Trophoblast cell (in vitro differentiated cells and primary cell): ENCODE results near the gene MTMR6.
A peak's percentile ranks its signal among the peaks of the same experiment; 100 is the strongest.

ENCODE experiments used
- DNase-seq, 2 donors: peaks; one replicate each; pipeline ENCODE4 v3.0.0-alpha.2; 2016
- H2AFZ ChIP-seq: 2 replicates; pipeline ENCODE4 v1.6.1; 2013; ENCODE audit warnings: low read length, moderate library complexity, mild to moderate bottlenecking; ENCODE audit not compliant: insufficient read depth, poor library complexity
- H2AK5ac ChIP-seq: 2 replicates; pipeline ENCODE4 v1.6.1; 2013; ENCODE audit warnings: mild to moderate bottlenecking, low read length
- H2BK120ac ChIP-seq: 2 replicates; pipeline ENCODE4 v1.6.1; 2013; ENCODE audit warnings: low read length, mild to moderate bottlenecking, moderate library complexity; ENCODE audit not compliant: insufficient read depth, poor library complexity
- H2BK12ac ChIP-seq: 2 replicates; pipeline ENCODE4 v1.6.1; 2013; ENCODE audit warnings: mild to moderate bottlenecking, low read length, moderate library complexity
- H2BK5ac ChIP-seq: 2 replicates; pipeline ENCODE4 v1.6.1; 2013; ENCODE audit warnings: low read length, low read depth, moderate library complexity, mild to moderate bottlenecking; ENCODE audit not compliant: poor library complexity
- H3K14ac ChIP-seq: 2 replicates; pipeline ENCODE4 v1.6.1; 2013; ENCODE audit warnings: mild to moderate bottlenecking, low read length
- H3K18ac ChIP-seq: 2 replicates; pipeline ENCODE4 v1.6.1; 2013; ENCODE audit warnings: mild to moderate bottlenecking, low read length
- H3K23ac ChIP-seq: 2 replicates; pipeline ENCODE4 v1.6.1; 2013; ENCODE audit warnings: low read length
- H3K27ac ChIP-seq: 2 replicates; pipeline ENCODE4 v1.5.1; 2013; ENCODE audit warnings: low read depth, mild to moderate bottlenecking, inconsistent platforms, low read length, moderate library complexity
- H3K27me3 ChIP-seq: 2 replicates; pipeline ENCODE4 v1.6.1; 2013; ENCODE audit warnings: inconsistent platforms, mild to moderate bottlenecking, low read length, moderate library complexity; ENCODE audit not compliant: insufficient read depth
- H3K36me3 ChIP-seq, 2 experiments: 1 replicate in 1 of 2; 2 replicates in 1 of 2; pipeline ENCODE4 v1.6.1; 2013; ENCODE audit warnings: low read length in 2 of 2, mild to moderate bottlenecking in 2 of 2, moderate library complexity in 1 of 2; ENCODE audit not compliant: insufficient read depth in 2 of 2, control insufficient read depth in 1 of 2
- H3K4ac ChIP-seq: 2 replicates; pipeline ENCODE4 v1.6.1; 2013; ENCODE audit warnings: low read depth, mild to moderate bottlenecking, low read length, moderate library complexity
- H3K4me1 ChIP-seq, 2 experiments: 1 replicate in 1 of 2; 2 replicates in 1 of 2; pipeline ENCODE4 v1.6.1; 2013; ENCODE audit warnings: low read length in 2 of 2, mild to moderate bottlenecking in 2 of 2, moderate library complexity in 1 of 2; ENCODE audit not compliant: insufficient read depth in 2 of 2, control insufficient read depth in 1 of 2
- H3K4me2 ChIP-seq: 2 replicates; pipeline ENCODE4 v1.6.1; 2013; ENCODE audit warnings: inconsistent platforms, mild to moderate bottlenecking, low read length, moderate library complexity
- H3K4me3 ChIP-seq: 2 replicates; pipeline ENCODE4 v1.5.1; 2013; ENCODE audit warnings: mild to moderate bottlenecking, low read depth, low read length, inconsistent platforms
- H3K79me1 ChIP-seq: one replicate; pipeline ENCODE4 v1.6.1; 2013; ENCODE audit warnings: low read length
- H3K79me2 ChIP-seq: 2 replicates; pipeline ENCODE4 v1.6.1; 2013; ENCODE audit warnings: low read length, mild to moderate bottlenecking; ENCODE audit not compliant: control insufficient read depth, insufficient read depth, poor library complexity
- H3K9ac ChIP-seq: 2 replicates; pipeline ENCODE4 v1.6.1; 2013; ENCODE audit warnings: mild to moderate bottlenecking, low read length
- H3K9me3 ChIP-seq: 2 replicates; pipeline ENCODE4 v1.6.1; 2013; ENCODE audit warnings: low read depth, mild to moderate bottlenecking, control low read depth, inconsistent platforms, low read length; ENCODE audit not compliant: insufficient read depth
- H4K12ac ChIP-seq: 2 replicates; pipeline ENCODE4 v1.6.1; 2013; ENCODE audit warnings: low read depth, mild to moderate bottlenecking, low read length, moderate library complexity
- H4K8ac ChIP-seq: 2 replicates; pipeline ENCODE4 v1.6.1; 2013; ENCODE audit warnings: low read depth, mild to moderate bottlenecking, low read length, moderate library complexity
- H4K91ac ChIP-seq: one replicate; pipeline ENCODE4 v1.6.1; 2013; ENCODE audit warnings: low read depth, mild to moderate bottlenecking, low read length, moderate library complexity
- WGBS: extraction: QIAGEN DNeasy Blood & Tissue Kit; methylation state at CpG from one replicate; pipeline ENCODE4 v1.1.7; 2013; ENCODE audit warnings: missing lambda C conversion rate; ENCODE audit not compliant: insufficient read length, insufficient coverage; ENCODE audit errors: extremely low coverage; 5-methylcytosine and 5-hydroxymethylcytosine counted together

MTMR6 gene

DNA sequence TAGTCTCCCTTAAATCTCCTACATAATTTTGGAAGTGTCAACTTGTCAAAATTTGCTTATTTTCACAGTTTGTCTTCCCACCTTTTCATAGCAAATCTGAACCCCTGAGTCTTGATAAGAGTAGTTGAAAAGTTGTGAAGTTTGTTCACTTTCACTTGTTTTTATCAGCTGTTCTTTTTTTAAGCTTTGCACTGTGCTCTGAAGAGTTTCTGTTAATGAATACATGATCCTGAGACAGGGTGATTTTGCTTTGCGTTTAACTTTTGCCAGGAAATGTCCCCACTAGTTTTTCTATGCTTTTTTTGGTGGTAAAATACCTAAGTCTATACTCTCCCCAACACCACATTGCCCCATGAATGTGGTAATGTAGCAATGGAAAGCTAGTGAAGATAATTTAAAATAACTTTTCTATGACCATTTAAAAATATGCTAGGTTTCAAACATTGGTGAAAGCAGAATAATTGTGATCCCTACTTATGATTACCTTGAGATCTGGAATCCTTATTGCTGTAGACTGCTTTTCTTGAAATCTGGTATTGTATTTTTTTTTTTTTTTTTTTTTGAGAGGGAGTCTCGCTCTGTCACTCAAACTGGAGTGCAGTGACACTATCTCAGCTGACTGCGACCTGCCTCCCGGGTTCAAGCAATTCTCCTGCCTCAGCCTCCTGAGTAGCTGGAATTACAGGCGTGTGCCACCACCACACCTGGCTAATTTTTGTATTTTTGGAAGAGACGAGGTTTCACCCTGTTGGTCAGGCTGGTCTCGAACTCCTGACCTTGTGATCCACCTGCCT, 19.6 kb upstream of the MTMR6 start:
- DNase-seq, result no peak
- H3K4ac ChIP-seq, result peak overlapping the region; percentile 62
- H4K8ac ChIP-seq, result no peak overlapping the region
- no peak overlapping the region for H2BK5ac ChIP-seq
- no peak overlapping the region for H2BK12ac ChIP-seq
- H2BK120ac ChIP-seq, result no peak overlapping the region
- H3K4me3 ChIP-seq, result no peak overlapping the region
- no peak overlapping the region for H2AK5ac ChIP-seq
- H3K9ac ChIP-seq, result no peak overlapping the region
- H3K79me1 ChIP-seq, result peaks cover 1% of the 10 kb centered on the region
- no peak overlapping the region for H2AFZ ChIP-seq
- no peak overlapping the region for H3K18ac ChIP-seq
- peaks cover 7 to 18% of the 10 kb centered on the region in 2 experiments for H3K36me3 ChIP-seq
- H3K27ac ChIP-seq, result no peak overlapping the region
- no peak overlapping the region for H3K14ac ChIP-seq
- no peak overlapping the region for H4K91ac ChIP-seq
- H4K12ac ChIP-seq, result no peak overlapping the region
- no peaks in the 10 kb centered on the region for H3K9me3 ChIP-seq
- H3K4me1 ChIP-seq, result peaks cover 0 to 4% of the 10 kb centered on the region in 2 experiments
- no peaks in the 10 kb centered on the region for H3K27me3 ChIP-seq
- peaks cover 4% of the 10 kb centered on the region for H3K79me2 ChIP-seq
- WGBS, result no CpG with 5 or more reads among the region's 7 CpGs
- H3K4me2 ChIP-seq, result no peak overlapping the region
- H3K23ac ChIP-seq, result no peak overlapping the region

DNA sequence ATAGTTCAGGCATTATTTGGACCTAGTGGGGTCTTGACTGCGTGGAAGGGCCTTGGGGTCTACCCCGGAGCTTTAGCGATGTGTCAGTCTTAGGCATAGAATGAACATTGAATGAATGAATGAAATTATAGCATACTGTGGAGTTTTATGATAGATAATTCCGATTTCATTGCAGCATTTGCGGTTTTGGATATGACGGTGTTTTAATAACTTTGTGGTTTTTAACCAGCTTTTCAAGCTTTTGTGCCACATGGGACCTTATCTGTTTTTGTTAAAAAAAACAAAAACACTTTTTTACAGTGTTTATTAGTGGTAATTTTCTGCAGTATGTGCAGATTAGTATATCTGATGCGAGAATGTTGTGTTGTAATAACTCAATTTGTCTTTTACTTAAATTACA, 14.8 kb upstream of the MTMR6 start:
- H2BK5ac ChIP-seq, result no peak overlapping the region
- no peak overlapping the region for H2BK120ac ChIP-seq
- H3K4me2 ChIP-seq, result peak overlapping the region; percentile 97
- H3K27ac ChIP-seq, result peak overlapping the region; percentile 77
- WGBS, result no CpG with 5 or more reads among the region's 7 CpGs
- H3K9ac ChIP-seq, result peak overlapping the region; percentile 98
- no peak overlapping the region for H2AK5ac ChIP-seq
- H3K4me3 ChIP-seq, result peak overlapping the region; percentile 99
- H3K27me3 ChIP-seq, result no peaks in the 10 kb centered on the region
- H3K9me3 ChIP-seq, result no peaks in the 10 kb centered on the region
- H4K91ac ChIP-seq, result peak overlapping the region; percentile 52
- H3K18ac ChIP-seq, result no peak overlapping the region
- peaks cover 0 to 7% of the 10 kb centered on the region in 2 experiments for H3K4me1 ChIP-seq
- peak overlapping the region; percentile 75 for H3K14ac ChIP-seq
- H3K36me3 ChIP-seq, result peaks cover 2 to 6% of the 10 kb centered on the region in 2 experiments
- peak overlapping the region; percentile 84 for H4K8ac ChIP-seq
- DNase-seq, result no peak
- no peak overlapping the region for H3K23ac ChIP-seq
- H4K12ac ChIP-seq, result peak overlapping the region; percentile 14
- no peak overlapping the region for H2BK12ac ChIP-seq
- H3K4ac ChIP-seq, result peak overlapping the region; percentile 50
- H2AFZ ChIP-seq, result no peak overlapping the region
- peaks cover 4% of the 10 kb centered on the region for H3K79me1 ChIP-seq
- peaks cover 6% of the 10 kb centered on the region for H3K79me2 ChIP-seq

DNA sequence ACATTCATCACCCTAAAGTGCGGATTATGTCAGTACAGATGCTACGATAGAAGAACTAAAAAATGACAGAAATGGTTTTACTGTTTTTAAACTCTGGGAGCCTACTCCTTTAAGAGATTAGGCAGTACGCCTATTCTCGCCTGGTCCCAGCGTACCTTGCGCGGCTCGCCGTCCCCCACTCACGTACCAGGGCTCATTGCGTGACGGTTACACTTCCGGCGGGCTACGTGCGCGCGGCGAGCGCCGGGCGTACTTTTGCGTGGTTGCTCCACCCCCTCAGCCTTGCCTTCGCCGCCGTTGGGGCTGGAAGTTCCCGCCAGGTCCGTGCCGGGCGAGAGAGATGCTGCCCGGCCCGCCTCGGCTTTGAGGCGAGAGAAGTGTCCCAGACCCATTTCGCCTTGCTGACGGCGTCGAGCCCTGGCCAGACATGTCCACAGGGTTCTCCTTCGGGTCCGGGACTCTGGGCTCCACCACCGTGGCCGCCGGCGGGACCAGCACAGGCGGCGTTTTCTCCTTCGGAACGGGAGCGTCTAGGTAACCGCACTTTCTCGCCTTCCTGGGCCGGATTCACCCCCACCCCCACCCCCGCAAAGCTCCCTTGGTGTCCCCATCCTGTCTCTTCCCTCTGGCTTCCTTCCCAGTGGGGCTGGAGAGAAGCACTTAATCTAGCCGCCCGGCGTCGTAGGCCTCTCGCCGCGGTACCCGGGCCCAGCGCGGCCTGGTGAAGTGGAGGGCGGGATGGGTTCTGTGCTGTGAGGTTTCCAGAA, 14.2 kb upstream of the MTMR6 start, which contains the start of gene NUP58:
NUP58 (plus strand) TSS at position 279 of the 767 bp plus-strand sequence; CDS start at position 428, 149 bp downstream.
- H3K27ac ChIP-seq, result peak within 1 kb of the TSS; percentile 77
- H2AK5ac ChIP-seq, result no peak within 1 kb of the TSS
- H3K4me1 ChIP-seq, result peaks cover 0 to 7% of the 10 kb centered on the region in 2 experiments
- no peak within 1 kb of the TSS for H2BK120ac ChIP-seq
- H3K4me2 ChIP-seq, result peak within 1 kb of the TSS; percentile 97
- peaks cover 2 to 6% of the 10 kb centered on the region in 2 experiments for H3K36me3 ChIP-seq
- no peak within 1 kb of the TSS for H3K23ac ChIP-seq
- no CpG with 5 or more reads among the region's 64 CpGs for WGBS
- peak within 1 kb of the TSS; percentile 3 for H2BK12ac ChIP-seq
- H2AFZ ChIP-seq, result peak within 1 kb of the TSS; percentile 89
- H2BK5ac ChIP-seq, result peak within 1 kb of the TSS; percentile 44
- no peaks in the 10 kb centered on the region for H3K27me3 ChIP-seq
- DNase-seq, result peak; percentile 91 to 97
- peak within 1 kb of the TSS; percentile 55 for H4K12ac ChIP-seq
- peak within 1 kb of the TSS; percentile 99 for H3K4me3 ChIP-seq
- peak within 1 kb of the TSS; percentile 50 for H3K4ac ChIP-seq
- H3K9ac ChIP-seq, result peak within 1 kb of the TSS; percentile 98
- peak within 1 kb of the TSS; percentile 64 for H3K18ac ChIP-seq
- peak within 1 kb of the TSS; percentile 97 for H4K8ac ChIP-seq
- peaks cover 4% of the 10 kb centered on the region for H3K79me1 ChIP-seq
- H3K79me2 ChIP-seq, result peaks cover 6% of the 10 kb centered on the region
- H3K9me3 ChIP-seq, result no peaks in the 10 kb centered on the region
- peak within 1 kb of the TSS; percentile 75 for H3K14ac ChIP-seq
- H4K91ac ChIP-seq, result peak within 1 kb of the TSS; percentile 61

DNA sequence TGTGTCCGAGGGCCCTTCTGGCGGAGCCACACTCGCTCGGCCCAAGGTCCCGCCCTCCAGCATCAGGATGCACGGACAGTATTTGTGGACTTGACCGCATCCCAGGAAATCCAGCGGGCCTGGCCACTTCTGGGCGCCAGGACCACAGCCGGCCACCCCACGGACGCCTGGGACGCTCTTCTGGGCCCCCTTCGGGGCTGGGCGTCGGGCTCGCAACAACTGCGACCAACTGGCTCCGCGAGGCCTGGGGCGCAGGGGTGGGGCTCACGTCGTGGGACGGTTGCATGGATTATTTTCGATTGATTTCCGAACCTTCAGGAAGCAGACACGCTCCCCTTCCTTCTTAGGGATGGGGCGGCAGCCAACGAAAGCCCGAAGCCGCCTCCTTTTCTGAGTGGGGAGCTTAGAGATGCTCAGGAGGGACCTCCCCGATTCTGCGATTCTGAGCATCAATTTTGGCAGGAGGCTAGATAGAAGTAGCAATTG, 13.6 kb upstream of the MTMR6 start:
- peak overlapping the region; percentile 42 for H2AFZ ChIP-seq
- peak overlapping the region; percentile 97 for H4K8ac ChIP-seq
- no peak overlapping the region for H2AK5ac ChIP-seq
- WGBS, result no CpG with 5 or more reads among the region's 33 CpGs
- peaks cover 4% of the 10 kb centered on the region for H3K79me1 ChIP-seq
- H3K18ac ChIP-seq, result no peak overlapping the region
- peaks cover 0 to 7% of the 10 kb centered on the region in 2 experiments for H3K4me1 ChIP-seq
- DNase-seq, result peak in 1 of 2 donors; percentile 16
- H2BK12ac ChIP-seq, result peak overlapping the region; percentile 3
- H3K79me2 ChIP-seq, result peaks cover 6% of the 10 kb centered on the region
- no peak overlapping the region for H3K23ac ChIP-seq
- no peaks in the 10 kb centered on the region for H3K27me3 ChIP-seq
- H3K4ac ChIP-seq, result peak overlapping the region; percentile 19
- peaks cover 2 to 6% of the 10 kb centered on the region in 2 experiments for H3K36me3 ChIP-seq
- H3K14ac ChIP-seq, result peak overlapping the region; percentile 15
- H3K9ac ChIP-seq, result no peak overlapping the region
- no peak overlapping the region for H2BK120ac ChIP-seq
- H2BK5ac ChIP-seq, result no peak overlapping the region
- H3K27ac ChIP-seq, result no peak overlapping the region
- no peaks in the 10 kb centered on the region for H3K9me3 ChIP-seq
- H3K4me2 ChIP-seq, result peak overlapping the region; percentile 97
- peak overlapping the region; percentile 47 for H3K4me3 ChIP-seq
- peak overlapping the region; percentile 61 for H4K91ac ChIP-seq
- peak overlapping the region; percentile 55 for H4K12ac ChIP-seq
